Small intestine (tissue), 7 donors: Measurements from ENCODE around the gene ZSCAN10. TPM values are rescaled to one million over a fixed set of nuclear protein-coding genes. Genes with fewer than 3 reads are reported as not detected.
"Not testable (repeated sequence)": the region's sequence is repeated elsewhere in the genome, so short reads cannot be mapped to it uniquely, and the experiment has no call there.

Source experiments
- DNase-seq, 2 donors: peaks; one replicate each; pipeline versions ENCODE4 v3.0.0 to v3.0.0-alpha.2; 2013
- FAIRE-seq: peaks from 2 replicates; lab custom pipeline; 2012; peaks lifted over from hg19 to GRCh38; lab: Jason Lieb, UNC
- H3K27ac ChIP-seq, 3 donors: one replicate each; pipeline ENCODE4 v1.5.1; 2013; ENCODE audit warnings: low read length in 2 of 3, mild to moderate bottlenecking in 2 of 3, control low read depth in 1 of 3, inconsistent platforms in 1 of 3, low read depth in 1 of 3, moderate library complexity in 1 of 3
- H3K27me3 ChIP-seq, 3 donors: one replicate each; pipeline ENCODE4 v1.6.1; 2013; ENCODE audit warnings: low read length in 3 of 3, inconsistent platforms in 1 of 3; ENCODE audit not compliant: control insufficient read depth in 3 of 3, insufficient read depth in 3 of 3
- H3K36me3 ChIP-seq, 3 donors: one replicate each; pipeline ENCODE4 v1.6.1; 2013; ENCODE audit warnings: low read length in 3 of 3, inconsistent platforms in 1 of 3, low read depth in 1 of 3, mild to moderate bottlenecking in 1 of 3, moderate library complexity in 1 of 3; ENCODE audit not compliant: control insufficient read depth in 3 of 3, insufficient read depth in 2 of 3
- H3K4me1 ChIP-seq, 3 donors: one replicate each; pipeline ENCODE4 v1.6.1; 2013; ENCODE audit warnings: low read length in 2 of 3, inconsistent platforms in 1 of 3, low read depth in 1 of 3, mild to moderate bottlenecking in 1 of 3, moderate library complexity in 1 of 3; ENCODE audit not compliant: control insufficient read depth in 3 of 3, insufficient read depth in 2 of 3
- H3K4me3 ChIP-seq, 3 donors: one replicate each; pipeline ENCODE4 v1.5.1; 2013; ENCODE audit warnings: low read length in 3 of 3, control low read depth in 1 of 3, inconsistent platforms in 1 of 3, low read depth in 1 of 3, mild to moderate bottlenecking in 1 of 3, moderate library complexity in 1 of 3
- H3K9me3 ChIP-seq, 2 donors: one replicate each; pipeline ENCODE4 v1.6.1; 2013; ENCODE audit warnings: low read depth in 1 of 2, low read length in 1 of 2; ENCODE audit not compliant: control insufficient read depth in 2 of 2, insufficient read depth in 1 of 2
- WGBS, 3 donors: extraction: QIAGEN DNeasy Blood & Tissue Kit; methylation state at CpG; one replicate each; pipeline ENCODE4 v1.1.7; 2013; 5-methylcytosine and 5-hydroxymethylcytosine counted together
- polyA plus RNA-seq, 4 donors: library from polyadenylated mRNA; stranded (reverse) in 3 of 4; unstranded in 1 of 4; fragments of 200-250 nt in 3 of 4; fragments of 120-200 nt in 1 of 4; gene quantifications; one replicate each; pipeline versions ENCODE4 v1.2.1 to v1.2.3, GENCODE V29; 2013
- donor health status: healthy with polysubstance abuse.
- donor health status: control.
- donor health status: control.
- donor health status: Bipolar disorder and iron deficiency.
- donor health status: healthy.

The ZSCAN10 gene
- polyA plus RNA-seq, 4 donors, result 0.03 to 0.46 TPM; not detected in 2

DNA sequence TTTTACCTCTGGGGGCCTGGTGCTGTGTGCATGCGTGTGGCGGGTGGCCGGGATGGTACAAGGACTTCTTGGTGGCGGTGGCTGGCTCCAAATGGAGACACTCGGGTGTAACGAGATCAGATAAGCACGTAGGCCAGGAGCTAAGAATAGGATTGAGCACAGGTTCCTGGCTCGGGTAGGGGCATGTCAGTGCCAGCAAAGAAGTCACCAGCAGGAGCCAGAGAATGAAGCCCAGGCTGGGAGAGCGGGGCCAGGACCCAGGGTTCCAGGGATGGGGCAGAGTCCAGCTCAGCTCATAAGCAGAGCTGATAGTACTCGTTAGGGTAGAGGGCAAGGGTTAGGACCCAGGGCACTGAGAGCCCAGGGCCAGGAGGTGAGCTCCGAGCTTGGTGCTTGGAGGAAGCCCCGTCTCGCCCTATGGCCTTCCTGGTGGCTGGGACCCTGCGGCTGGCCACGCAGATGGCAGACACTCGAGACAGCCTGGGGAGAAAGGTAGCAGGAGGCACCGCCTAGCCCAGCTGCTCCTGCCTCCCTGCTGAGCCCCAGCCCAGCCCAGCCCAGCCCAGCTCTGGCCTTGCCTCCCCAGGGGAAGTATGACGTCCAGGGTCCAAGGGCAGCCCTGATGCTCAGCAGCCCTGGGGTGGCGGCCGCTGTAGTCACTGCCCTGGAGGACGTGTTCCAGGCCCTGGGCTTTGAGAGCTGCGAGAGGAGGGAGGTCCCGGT lies 44.7 kb upstream of the ZSCAN10 start:
- H3K4me3 ChIP-seq, result peak overlapping the region in 1 of 3 donors; percentile 61
- no peaks in the 10 kb centered on the region for H3K9me3 ChIP-seq
- FAIRE-seq, result no peak
- H3K4me1 ChIP-seq, result peaks cover 0 to 18% (median 8%) of the 10 kb centered on the region in 3 donors
- no peaks in the 10 kb centered on the region for H3K27me3 ChIP-seq
- 17 to 62% (median 44%) methylated on average over 22 to 23 of the region's 23 CpGs for WGBS, 3 donors
- peaks cover 0 to 45% (median 19%) of the 10 kb centered on the region in 3 donors for H3K36me3 ChIP-seq
- H3K27ac ChIP-seq, result peak overlapping the region; percentile 58 to 94 (median 85)
- peak; percentile 86 to 91 for DNase-seq

DNA sequence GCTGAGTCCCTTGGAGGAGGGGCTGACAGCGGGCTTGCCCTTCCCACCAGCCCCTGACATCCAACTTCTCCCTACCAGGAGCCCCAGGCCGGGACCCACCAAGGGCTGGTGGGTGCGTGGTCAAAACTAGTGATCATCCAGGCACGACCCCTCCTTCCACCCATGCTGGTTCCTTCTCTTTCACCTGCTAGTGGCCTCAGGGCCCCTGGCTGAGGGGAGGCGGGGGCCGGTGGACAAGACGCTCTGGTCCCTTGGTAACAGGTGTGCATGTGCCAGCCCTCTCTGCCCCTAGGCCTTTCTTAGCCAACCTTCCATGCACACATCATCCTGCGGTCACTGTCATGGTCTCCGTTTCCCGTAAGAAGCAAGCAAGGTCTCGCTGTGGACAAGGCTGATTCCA lies 44.1 kb upstream of the ZSCAN10 start:
- Histone ChIP-seq H3K4me3 (no peak overlapping the region), H3K27me3 (no peaks in the 10 kb centered on the region), H3K9me3 (no peaks in the 10 kb centered on the region), H3K36me3 (peaks cover 0 to 51% (median 19%) of the 10 kb centered on the region in 3 donors), H3K27ac (peak overlapping the region; percentile 58 to 94 (median 85)), H3K4me1 (peaks cover 0 to 18% (median 8%) of the 10 kb centered on the region in 3 donors)
- FAIRE-seq (no peak), DNase-seq (no peak)
- 91 to 93% (median 92%) methylated on average over 10 to 11 of the region's 11 CpGs for WGBS, 3 donors

DNA sequence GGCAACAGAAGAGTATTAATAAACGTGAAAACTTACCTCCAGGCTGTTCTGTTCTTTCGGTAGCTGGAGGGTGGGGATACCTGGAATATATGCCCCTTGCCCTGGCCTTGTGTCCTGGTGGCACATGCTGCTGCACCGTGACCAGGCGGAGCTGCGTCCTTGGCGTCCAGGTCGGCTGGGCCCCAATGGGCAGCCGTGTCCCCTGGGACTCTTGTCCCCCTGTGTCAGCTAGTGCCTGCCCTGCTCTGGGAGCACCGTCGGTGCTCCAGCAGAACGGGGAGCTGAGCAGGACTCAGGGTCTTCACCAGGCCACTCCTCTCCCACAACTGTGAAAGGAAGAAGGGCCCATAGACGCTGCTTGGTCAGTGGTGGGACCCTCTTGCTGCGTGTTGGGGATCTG lies 43.7 kb upstream of the ZSCAN10 start:
- no peak for DNase-seq
- peaks cover 0 to 18% (median 8%) of the 10 kb centered on the region in 3 donors for H3K4me1 ChIP-seq
- H3K27me3 ChIP-seq, result no peaks in the 10 kb centered on the region
- no peaks in the 10 kb centered on the region for H3K9me3 ChIP-seq
- H3K27ac ChIP-seq, result peak overlapping the region in 1 of 3 donors; percentile 94
- no peak overlapping the region for H3K4me3 ChIP-seq
- no peak for FAIRE-seq
- WGBS, 3 donors, result 86 to 95% (median 93%) methylated on average over 10 to 13 of the region's 13 CpGs
- H3K36me3 ChIP-seq, result peaks cover 0 to 55% (median 19%) of the 10 kb centered on the region in 3 donors

DNA sequence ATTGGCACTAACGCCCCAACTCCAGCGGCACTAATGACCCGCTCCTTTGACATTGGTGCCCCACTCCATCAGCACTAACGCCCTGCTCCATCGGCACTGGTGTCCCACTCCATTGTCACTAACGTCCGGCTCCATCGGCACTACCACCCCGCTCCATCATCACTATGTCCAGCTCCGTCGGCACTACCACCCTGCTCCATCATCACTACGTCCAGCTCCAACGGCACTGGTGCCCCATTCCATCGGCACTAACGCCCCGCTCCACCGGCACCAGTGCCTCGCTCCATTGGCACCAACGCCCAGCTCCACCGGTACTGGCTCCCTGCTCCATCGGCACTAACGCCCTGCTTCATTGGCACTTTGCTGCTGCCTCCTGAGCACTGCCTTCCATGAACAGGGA lies 43.2 kb upstream of the ZSCAN10 start:
- H3K4me3 ChIP-seq, result no peak overlapping the region
- peaks cover 0 to 60% (median 19%) of the 10 kb centered on the region in 3 donors for H3K36me3 ChIP-seq
- no peak overlapping the region for H3K27ac ChIP-seq
- no peaks in the 10 kb centered on the region for H3K27me3 ChIP-seq
- DNase-seq (no peak), FAIRE-seq (no peak)
- 96 to 97% (median 97%) methylated on average over 22 of the region's 22 CpGs for WGBS, 3 donors
- H3K4me1 ChIP-seq, result peaks cover 0 to 18% (median 8%) of the 10 kb centered on the region in 3 donors
- no peaks in the 10 kb centered on the region for H3K9me3 ChIP-seq

DNA sequence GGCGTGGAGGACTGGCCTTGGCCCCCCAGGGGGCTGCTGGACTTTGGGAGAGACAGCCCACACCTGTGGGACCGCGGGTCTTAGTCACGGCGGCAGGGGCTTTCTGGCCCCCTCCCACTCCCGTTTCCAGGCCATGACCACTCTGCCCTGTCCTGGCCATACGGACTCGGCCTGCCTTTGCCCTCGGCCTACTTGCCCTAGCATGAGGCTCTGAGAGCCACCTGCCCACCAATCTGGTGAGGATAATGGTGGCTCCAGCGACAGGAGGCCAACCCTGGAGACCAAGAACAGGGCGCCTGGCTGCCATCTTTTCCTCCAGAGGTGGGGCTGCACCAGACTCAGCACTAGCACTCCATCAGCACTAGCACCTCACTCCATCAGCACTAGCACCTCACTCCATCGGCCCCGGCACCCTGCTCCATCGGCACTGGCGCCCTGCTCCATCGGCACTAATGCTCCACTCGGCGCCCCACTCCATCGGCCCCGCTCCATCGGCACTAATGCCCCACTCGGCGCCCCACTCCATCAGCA lies 42.8 kb upstream of the ZSCAN10 start:
- FAIRE-seq, result no peak
- Histone ChIP-seq H3K4me1 (peaks cover 0 to 18% (median 8%) of the 10 kb centered on the region in 3 donors), H3K36me3 (peaks cover 0 to 64% (median 19%) of the 10 kb centered on the region in 3 donors), H3K27me3 (no peaks in the 10 kb centered on the region), H3K4me3 (no peak overlapping the region), H3K27ac (no peak overlapping the region), H3K9me3 (no peaks in the 10 kb centered on the region)
- 96 to 97% (median 96%) methylated on average over 23 of the region's 23 CpGs for WGBS, 3 donors
- DNase-seq, result no peak

DNA sequence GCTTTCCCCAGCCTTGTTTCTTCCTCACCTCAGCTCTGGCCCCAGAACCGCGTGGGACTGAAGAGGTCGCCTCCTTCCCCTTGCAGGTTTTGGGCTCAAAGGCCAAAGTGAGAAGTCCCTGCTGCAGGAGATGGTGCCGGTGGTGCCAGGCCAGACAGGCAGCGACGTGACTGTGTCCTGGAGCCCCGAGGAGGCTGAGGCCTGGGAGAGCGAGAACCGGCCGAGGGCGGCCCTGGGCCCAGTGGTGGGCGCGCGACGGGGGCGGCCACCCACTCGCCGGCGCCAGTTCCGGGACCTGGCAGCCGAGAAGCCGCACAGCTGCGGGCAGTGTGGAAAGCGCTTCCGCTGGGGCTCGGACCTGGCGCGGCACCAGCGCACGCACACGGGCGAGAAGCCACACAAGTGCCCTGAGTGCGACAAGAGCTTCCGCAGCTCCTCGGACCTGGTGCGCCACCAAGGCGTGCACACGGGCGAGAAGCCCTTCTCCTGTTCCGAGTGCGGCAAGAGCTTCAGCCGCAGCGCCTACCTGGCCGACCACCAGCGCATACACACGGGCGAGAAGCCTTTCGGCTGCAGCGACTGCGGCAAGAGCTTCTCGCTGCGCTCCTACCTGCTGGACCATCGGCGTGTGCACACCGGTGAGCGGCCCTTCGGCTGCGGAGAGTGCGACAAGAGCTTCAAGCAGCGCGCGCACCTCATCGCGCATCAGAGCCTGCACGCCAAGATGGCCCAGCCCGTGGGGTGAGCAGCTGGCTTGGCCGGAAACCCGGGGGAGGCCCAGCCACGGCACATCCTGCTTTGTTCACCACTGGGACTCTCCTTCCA lies 41.7 kb upstream of the ZSCAN10 start:
- H3K4me1 ChIP-seq, result peaks cover 0 to 19% (median 10%) of the 10 kb centered on the region in 3 donors
- H3K27ac ChIP-seq, result no peak overlapping the region
- no peak for DNase-seq
- H3K9me3 ChIP-seq, result no peaks in the 10 kb centered on the region
- no peak for FAIRE-seq
- no peaks in the 10 kb centered on the region for H3K27me3 ChIP-seq
- H3K36me3 ChIP-seq, result peaks cover 0 to 65% (median 19%) of the 10 kb centered on the region in 3 donors
- H3K4me3 ChIP-seq, result no peak overlapping the region
- 95 to 97% (median 97%) methylated on average over 61 to 69 of the region's 69 CpGs for WGBS, 3 donors

DNA sequence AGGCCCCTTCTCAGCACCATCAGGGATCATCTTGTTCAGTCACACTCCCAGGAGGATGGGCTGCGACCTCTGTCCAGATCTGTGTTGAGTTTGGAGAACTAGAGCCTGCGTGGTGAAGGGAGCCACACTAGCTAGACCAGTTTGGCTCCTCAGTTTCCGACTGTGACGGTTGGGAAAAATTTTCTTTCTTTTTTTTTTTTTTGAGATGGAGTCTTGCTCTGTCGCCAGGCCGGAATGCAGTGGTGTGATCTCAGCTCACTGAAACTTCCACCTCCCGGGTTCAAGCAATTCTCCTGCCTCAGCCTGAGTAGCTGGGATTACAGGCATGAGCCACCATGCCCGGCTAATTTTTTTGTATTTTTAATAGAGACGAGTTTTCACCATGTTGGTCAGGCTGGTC lies 40.5 kb upstream of the ZSCAN10 start:
- DNase-seq, FAIRE-seq, H3K9me3 ChIP-seq, H3K27me3 ChIP-seq, H3K27ac ChIP-seq, H3K4me3 ChIP-seq: not testable (repeated sequence)
- WGBS, 3 donors, result 91 to 95% (median 93%) methylated on average over 9 of the region's 9 CpGs
- peaks cover 0 to 65% (median 19%) of the 10 kb centered on the region in 3 donors for H3K36me3 ChIP-seq
- H3K4me1 ChIP-seq, result peaks cover 0 to 19% (median 8%) of the 10 kb centered on the region in 3 donors

DNA sequence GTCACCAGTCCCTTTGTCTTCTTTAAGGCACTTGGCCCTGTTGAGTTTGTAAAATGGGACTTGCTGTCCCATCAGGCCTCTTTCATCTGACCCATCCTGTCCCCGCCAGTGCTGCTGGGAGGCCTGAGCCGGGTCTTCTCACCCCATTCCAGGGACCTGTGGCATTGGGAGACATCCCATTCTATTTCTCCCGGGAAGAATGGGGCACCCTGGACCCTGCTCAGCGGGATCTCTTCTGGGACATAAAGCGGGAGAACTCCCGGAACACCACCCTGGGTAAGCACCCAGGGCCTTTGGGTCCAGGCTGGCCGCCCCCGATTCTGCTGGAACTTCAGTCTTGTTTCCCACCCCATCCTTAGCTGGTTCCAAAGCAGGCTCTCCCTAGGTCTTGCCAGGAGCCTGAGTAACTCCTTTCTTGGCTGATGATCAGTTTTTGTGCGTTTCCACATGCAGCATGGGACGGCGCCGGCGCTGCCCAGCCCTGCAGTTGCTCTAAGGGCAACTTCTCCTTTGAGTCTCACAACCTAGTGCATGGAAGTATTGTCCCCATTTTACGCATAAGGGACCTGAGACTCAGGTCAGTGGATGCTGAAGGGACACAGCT lies 39.8 kb upstream of the ZSCAN10 start:
- no peak for DNase-seq
- H3K9me3 ChIP-seq, result no peaks in the 10 kb centered on the region
- no peaks in the 10 kb centered on the region for H3K27me3 ChIP-seq
- no peak for FAIRE-seq
- H3K4me3 ChIP-seq, result no peak overlapping the region
- H3K4me1 ChIP-seq, result peaks cover 0 to 13% (median 8%) of the 10 kb centered on the region in 3 donors
- WGBS, 3 donors, result 88 to 93% (median 92%) methylated on average over 14 of the region's 14 CpGs
- no peak overlapping the region for H3K27ac ChIP-seq
- H3K36me3 ChIP-seq, result peaks cover 0 to 63% (median 19%) of the 10 kb centered on the region in 3 donors
